Adrenal gland (tissue), 5 donors: Measurements from ENCODE around the gene AKAP1.

ENCODE experiments used
- POLR2A ChIP-seq, 2 donors: fragments of 450-650 bp; IDR thresholded peaks; one replicate each; pipeline ENCODE4 v1.6.1; 2017; ENCODE audit warnings: antibody characterized with exemption in 2 of 2, mild to moderate bottlenecking in 2 of 2, moderate library complexity in 1 of 2
- TF ChIP-seq, protein P1 (sequence below), 6 experiments: fragments of 450-650 bp in 4 of 6; fragments of 200-600 bp in 2 of 6; sonication (generic) in 1 of 6; IDR thresholded peaks; 1 replicate in 5 of 6; 2 replicates in 1 of 6; pipeline versions ENCODE4 v1.5.1 to v1.8.0; 2016 to 2021; ENCODE audit warnings: antibody characterized with exemption in 6 of 6, mild to moderate bottlenecking in 2 of 6, moderate library complexity in 1 of 6
- donor health status: DM: no; HTN: no; CAD: no.

- TF ChIP-seq POLR2A (IDR thresholded peaks at IDR 0.05), result no peak
- TF ChIP-seq, protein P1, sequence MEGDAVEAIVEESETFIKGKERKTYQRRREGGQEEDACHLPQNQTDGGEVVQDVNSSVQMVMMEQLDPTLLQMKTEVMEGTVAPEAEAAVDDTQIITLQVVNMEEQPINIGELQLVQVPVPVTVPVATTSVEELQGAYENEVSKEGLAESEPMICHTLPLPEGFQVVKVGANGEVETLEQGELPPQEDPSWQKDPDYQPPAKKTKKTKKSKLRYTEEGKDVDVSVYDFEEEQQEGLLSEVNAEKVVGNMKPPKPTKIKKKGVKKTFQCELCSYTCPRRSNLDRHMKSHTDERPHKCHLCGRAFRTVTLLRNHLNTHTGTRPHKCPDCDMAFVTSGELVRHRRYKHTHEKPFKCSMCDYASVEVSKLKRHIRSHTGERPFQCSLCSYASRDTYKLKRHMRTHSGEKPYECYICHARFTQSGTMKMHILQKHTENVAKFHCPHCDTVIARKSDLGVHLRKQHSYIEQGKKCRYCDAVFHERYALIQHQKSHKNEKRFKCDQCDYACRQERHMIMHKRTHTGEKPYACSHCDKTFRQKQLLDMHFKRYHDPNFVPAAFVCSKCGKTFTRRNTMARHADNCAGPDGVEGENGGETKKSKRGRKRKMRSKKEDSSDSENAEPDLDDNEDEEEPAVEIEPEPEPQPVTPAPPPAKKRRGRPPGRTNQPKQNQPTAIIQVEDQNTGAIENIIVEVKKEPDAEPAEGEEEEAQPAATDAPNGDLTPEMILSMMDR (IDR thresholded peaks at IDR 0.05), result peak in 1 of 6 experiments; percentile 17
These were observed 512 bp downstream of the AKAP1 start for GRCh38 chr17:57085448-57086068.
